HG02973 (cell line): Measurements from ENCODE around the gene GNS.

Experiments
- ATAC-seq: cut with Tn5 transposase; IDR thresholded peaks from one replicate; pipeline ENCODE4 v1.9.1; 2021; ENCODE audit warnings: moderate library complexity; ENCODE audit not compliant: unreplicated experiment

The GNS gene

DNA sequence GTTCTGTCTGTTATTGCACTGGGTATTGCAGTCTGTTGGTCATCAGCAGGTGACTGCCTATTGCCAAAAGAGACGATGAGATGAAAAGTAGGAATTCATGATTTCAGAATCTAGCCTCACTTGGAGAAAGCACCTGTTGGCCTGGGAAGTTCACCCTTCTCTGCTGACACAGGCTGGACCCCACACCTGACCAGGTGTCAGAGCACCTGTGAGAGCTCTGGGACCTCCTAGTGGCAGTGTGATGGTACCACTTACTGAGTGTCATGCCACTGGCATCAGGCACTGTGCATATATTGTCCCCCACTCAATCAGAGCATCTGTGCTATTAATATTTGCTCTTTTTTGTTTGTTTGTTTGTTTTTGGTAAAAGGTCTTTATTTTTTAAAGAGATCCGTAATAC, 81.0 kb downstream of the GNS start:
- no peak for ATAC-seq

GRCh38 chr12:64675795-64676194, 83.4 kb downstream of the GNS start:
- ATAC-seq = no peak

DNA sequence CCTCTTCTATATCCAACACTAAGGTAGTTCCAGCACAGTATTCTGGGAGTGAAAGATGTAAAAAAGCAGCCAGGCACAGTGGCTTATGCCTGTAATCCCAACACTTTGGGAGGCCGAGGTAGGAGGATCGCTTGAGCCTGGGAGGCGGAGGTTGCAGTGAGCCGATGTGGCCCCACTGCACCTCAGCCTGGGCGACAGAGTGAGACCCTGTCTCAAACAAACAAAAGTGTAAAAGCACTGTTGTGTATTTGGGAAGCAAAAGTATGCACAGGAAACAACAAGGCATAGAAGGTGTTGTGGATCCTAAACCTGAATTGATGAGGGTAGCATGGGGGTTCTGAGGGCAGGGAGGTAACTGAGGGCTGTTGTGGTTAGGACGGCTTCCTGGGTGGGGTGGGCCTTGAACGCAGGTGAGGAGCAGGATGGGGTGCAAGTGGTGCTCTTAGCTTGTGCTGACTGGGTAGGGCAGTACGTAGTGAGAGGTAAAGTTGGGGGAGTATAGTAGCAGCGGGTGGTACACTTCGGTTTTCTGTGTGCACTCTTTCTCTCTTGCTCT, 84.8 kb downstream of the GNS start:
- no peak for ATAC-seq

GRCh38 chr12:64673490-64674169, 85.6 kb downstream of the GNS start:
- ATAC-seq = no peak

DNA sequence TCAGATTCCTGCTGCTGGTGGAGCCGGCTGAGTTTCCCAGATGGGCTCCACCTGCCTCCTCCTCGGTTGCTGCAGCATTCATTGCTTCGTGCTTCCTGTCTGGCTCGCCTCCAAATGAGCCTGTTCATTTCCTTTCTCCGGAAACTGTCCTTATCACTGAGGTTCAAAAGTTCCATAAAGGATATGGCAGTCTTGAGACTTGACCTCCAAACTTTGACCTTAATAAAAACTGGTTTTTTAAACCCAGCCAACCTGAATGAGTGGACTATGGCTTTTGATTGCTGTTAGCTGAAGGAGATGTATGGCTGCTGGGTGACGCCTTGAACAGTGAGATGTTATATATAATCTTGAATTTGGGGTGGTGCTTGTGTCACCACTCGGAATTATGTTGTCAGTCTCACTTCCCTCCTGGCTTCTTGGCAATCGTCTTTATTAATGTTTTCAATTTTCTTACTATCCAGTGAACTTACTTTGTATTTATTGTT, 86.2 kb downstream of the GNS start:
- ATAC-seq = no peak

- ATAC-seq = no peak
Measured at GRCh38 chr12:64671681-64672080, 87.5 kb downstream of the GNS start.

GRCh38 chr12:64670919-64671639, 88.1 kb downstream of the GNS start:
- ATAC-seq = no peak

GRCh38 chr12:64670019-64670418, 89.2 kb downstream of the GNS start:
- ATAC-seq = no peak

DNA sequence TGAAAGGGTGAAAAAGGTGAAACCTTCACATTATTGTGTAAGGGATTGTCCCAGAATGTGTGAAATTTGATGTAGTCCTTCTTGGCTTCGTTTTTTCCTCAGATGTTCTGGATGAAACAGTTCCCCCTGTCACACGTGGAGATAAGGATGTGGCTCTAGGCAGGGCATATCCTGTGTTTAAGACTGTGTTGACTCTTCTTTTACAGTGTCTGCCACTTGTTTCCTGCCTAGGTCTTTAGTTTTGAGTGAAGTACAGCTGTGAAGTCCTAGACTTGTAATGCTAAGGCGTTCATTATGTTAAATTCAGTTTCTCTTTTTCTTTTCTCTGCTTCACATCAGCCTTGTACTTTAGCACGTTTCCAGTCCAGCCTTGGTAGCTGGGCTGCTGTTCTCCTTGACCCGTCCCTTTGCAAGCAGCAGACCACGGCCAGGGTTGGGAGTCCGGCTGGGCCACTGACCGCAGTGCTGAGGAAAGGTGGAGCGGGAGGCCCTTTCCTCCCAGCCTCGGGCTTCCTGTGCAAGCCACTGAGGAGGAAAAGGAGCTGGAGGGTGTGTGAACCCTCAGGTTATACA, 89.8 kb downstream of the GNS start:
- ATAC-seq = peak; percentile 66

DNA sequence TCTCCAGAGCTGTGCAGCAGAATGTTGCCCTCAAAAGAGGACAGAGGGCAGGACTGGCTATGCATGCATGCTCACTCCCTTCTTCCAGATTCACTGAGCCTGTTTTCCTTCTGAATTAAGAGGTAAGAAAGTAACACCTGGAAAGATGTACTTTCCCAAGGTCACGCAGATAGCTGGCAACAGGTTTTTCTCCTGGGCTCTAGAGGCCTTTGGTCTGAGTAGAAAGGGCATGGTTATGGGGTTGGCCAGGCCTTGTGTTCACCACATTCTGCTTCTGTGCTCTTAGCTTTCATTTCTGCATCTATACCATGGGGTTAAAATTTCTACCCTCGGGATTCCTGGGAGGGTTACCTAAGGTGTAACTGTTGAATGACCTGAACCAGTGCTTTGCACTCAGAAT, 91.4 kb downstream of the GNS start:
- no peak for ATAC-seq

DNA sequence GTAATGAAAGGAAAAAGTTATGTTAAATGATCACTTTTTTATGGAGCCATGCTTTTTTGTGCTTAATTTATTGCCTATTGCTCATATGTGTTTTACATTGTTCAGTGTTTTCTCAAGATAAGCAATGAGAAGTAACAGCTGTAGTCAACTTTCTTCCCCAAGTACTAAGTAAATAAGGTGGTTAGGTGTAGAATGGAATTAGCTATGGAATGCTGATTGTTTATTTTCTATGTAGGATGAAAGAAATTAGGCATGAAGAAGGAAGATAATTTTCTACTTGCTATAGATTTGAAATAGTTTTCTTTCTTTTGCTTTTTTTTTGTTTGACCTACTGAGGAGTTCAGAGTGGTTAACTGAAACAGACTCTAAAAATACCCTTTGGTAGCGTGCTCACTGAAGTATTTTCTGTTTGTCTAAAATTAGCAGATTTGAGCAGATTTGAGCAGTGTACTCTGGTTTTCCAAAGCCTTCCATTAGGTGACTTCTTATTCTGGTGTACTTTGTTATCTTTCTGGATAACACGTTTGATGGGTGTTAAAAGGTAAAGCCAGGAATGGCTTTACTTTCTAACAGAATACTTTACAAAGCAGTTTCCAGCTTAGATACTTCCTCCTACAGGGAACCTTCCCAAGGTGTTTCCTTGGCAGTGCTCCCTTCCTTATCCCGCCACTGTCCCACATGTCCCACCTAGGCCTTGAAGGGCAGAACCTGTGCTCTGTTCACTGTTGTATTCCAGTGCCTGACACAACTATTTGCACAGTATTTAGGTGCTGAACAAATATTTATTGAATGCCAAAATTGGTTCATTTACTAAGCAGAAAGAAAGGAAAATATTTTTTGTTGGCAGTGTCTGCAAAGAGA, 92.9 kb downstream of the GNS start:
- peak; percentile 37 for ATAC-seq

DNA sequence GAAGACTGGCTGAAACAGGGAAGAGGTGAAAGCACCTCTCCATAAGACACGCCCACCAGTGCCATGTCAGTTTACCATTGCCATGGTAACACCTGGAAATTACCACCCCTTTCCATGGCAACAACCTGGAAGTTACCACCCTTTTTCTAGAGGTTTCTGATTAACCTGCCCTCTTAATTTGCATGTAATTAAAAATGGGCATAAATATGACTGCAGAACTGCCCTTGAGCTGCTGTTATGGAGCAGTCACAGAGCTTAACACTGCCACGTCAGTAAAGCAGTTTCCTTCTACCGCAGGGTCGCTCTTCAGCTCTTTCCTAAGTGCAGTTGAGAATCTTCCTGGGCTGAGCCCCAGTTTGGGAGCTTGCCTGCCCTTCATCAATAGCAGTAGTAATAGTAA, 93.7 kb downstream of the GNS start:
- peak; percentile 32 for ATAC-seq
